Fibroblast of skin of back (primary cell): Measurements from ENCODE around the gene MRPL33.
"Not testable (repeated sequence)": the region's sequence is repeated elsewhere in the genome, so short reads cannot be mapped to it uniquely, and the experiment has no call there.

ENCODE experiments used
- DNase-seq: peaks from one replicate; pipeline ENCODE4 v3.0.0-alpha.2; 2013

MRPL33 gene

GRCh38 chr2:27742571-27742970 lies 28.9 kb upstream of the MRPL33 start:
- DNase-seq, result no peak

GRCh38 chr2:27745494-27745893 lies 26.0 kb upstream of the MRPL33 start:
- not testable (repeated sequence) for DNase-seq

GRCh38 chr2:27746325-27746724 lies 25.2 kb upstream of the MRPL33 start:
- no peak for DNase-seq

GRCh38 chr2:27747827-27748352 lies 23.6 kb upstream of the MRPL33 start:
- peak; percentile 65 for DNase-seq

- not testable (repeated sequence) for DNase-seq
Measured at GRCh38 chr2:27748803-27749554, 22.5 kb upstream of the MRPL33 start.

GRCh38 chr2:27751377-27751776 lies 20.1 kb upstream of the MRPL33 start:
- no peak for DNase-seq

- no peak for DNase-seq
Measured at GRCh38 chr2:27752551-27753237, 18.8 kb upstream of the MRPL33 start.

- DNase-seq, result peak; percentile 74
Measured at GRCh38 chr2:27754138-27754588, 17.4 kb upstream of the MRPL33 start.

GRCh38 chr2:27754831-27755230 lies 16.7 kb upstream of the MRPL33 start:
- no peak for DNase-seq

- no peak for DNase-seq
Measured at GRCh38 chr2:27756091-27756490, 15.4 kb upstream of the MRPL33 start.

GRCh38 chr2:27756544-27757498 lies 14.7 kb upstream of the MRPL33 start:
- peak; percentile 56 for DNase-seq

GRCh38 chr2:27762951-27763906 lies 8.3 kb upstream of the MRPL33 start:
- DNase-seq, result peak; percentile 64

- DNase-seq, result no peak
Measured at GRCh38 chr2:27763907-27764267, 7.6 kb upstream of the MRPL33 start.

- DNase-seq, result not testable (repeated sequence)
Measured at GRCh38 chr2:27764526-27764925, 7.0 kb upstream of the MRPL33 start.

GRCh38 chr2:27765621-27766286 lies 5.8 kb upstream of the MRPL33 start:
- peak; percentile 44 for DNase-seq

GRCh38 chr2:27766287-27766661 lies 5.2 kb upstream of the MRPL33 start:
- DNase-seq, result no peak

- no peak for DNase-seq
Measured at GRCh38 chr2:27771202-27771547, 344 bp upstream of the MRPL33 start.

GRCh38 chr2:27772804-27773203 lies 1.3 kb downstream of the MRPL33 start:
- DNase-seq, result no peak

GRCh38 chr2:27773959-27774358 lies 2.4 kb downstream of the MRPL33 start:
- no peak for DNase-seq

GRCh38 chr2:27776097-27776496 lies 4.6 kb downstream of the MRPL33 start:
- no peak for DNase-seq

- DNase-seq, result no peak
Measured at GRCh38 chr2:27776696-27777095, 5.2 kb downstream of the MRPL33 start.
